Liver (tissue), 9 donors: ENCODE data around the gene HASPIN. TPM values are rescaled to one million over a fixed set of nuclear protein-coding genes. Genes with fewer than 3 reads are reported as not detected.
"Not testable (repeated sequence)": the region's sequence is repeated elsewhere in the genome, so short reads cannot be mapped to it uniquely, and the experiment has no call there.

Experiments
- DNase-seq: peaks from one replicate; pipeline ENCODE4 v3.0.0-alpha.2; 2017; ENCODE audit warnings: low spot score
- H3K27ac ChIP-seq, 2 donors: one replicate each; pipeline ENCODE4 v1.7.0; 2013; ENCODE audit warnings: inconsistent platforms in 2 of 2, low read length in 2 of 2, control low read depth in 1 of 2, low read depth in 1 of 2, mild to moderate bottlenecking in 1 of 2
- H3K27me3 ChIP-seq, 4 donors: one replicate each; pipeline versions ENCODE4 v1.6.1 to v1.7.0; 2013; ENCODE audit warnings: low read length in 3 of 4, inconsistent platforms in 1 of 4, mild to moderate bottlenecking in 1 of 4, moderate library complexity in 1 of 4; ENCODE audit not compliant: control insufficient read depth in 4 of 4, insufficient read depth in 4 of 4
- H3K36me3 ChIP-seq, 4 donors: one replicate each; pipeline versions ENCODE4 v1.6.1 to v1.7.0; 2013; ENCODE audit warnings: low read length in 3 of 4, mild to moderate bottlenecking in 3 of 4, low read depth in 1 of 4, moderate library complexity in 1 of 4; ENCODE audit not compliant: control insufficient read depth in 4 of 4, insufficient read depth in 3 of 4
- H3K4me1 ChIP-seq, 4 donors: one replicate each; pipeline versions ENCODE4 v1.6.1 to v1.7.0; 2013; ENCODE audit warnings: low read length in 3 of 4, mild to moderate bottlenecking in 3 of 4, moderate library complexity in 1 of 4; ENCODE audit not compliant: control insufficient read depth in 4 of 4, insufficient read depth in 4 of 4
- H3K4me3 ChIP-seq, 3 donors: one replicate each; pipeline versions ENCODE4 v1.6.1 to v1.7.0; 2013; ENCODE audit warnings: low read length in 3 of 3, control low read depth in 1 of 3, low read depth in 1 of 3, mild to moderate bottlenecking in 1 of 3
- H3K9ac ChIP-seq, 2 donors: one replicate each; pipeline ENCODE4 v1.7.0; 2013; ENCODE audit warnings: low read length in 2 of 2, mild to moderate bottlenecking in 2 of 2, moderate library complexity in 2 of 2, control low read depth in 1 of 2, low read depth in 1 of 2
- H3K9me3 ChIP-seq, 4 donors: one replicate each; pipeline versions ENCODE4 v1.6.1 to v1.7.0; 2013; ENCODE audit warnings: low read length in 3 of 4; ENCODE audit not compliant: control insufficient read depth in 4 of 4
- FOXA1 ChIP-seq: IDR thresholded peaks from 2 replicates; pipeline ENCODE4 v1.6.1; 2016; ENCODE audit warnings: antibody characterized with exemption
- FOXA2 ChIP-seq: IDR thresholded peaks from 2 replicates; pipeline ENCODE4 v1.6.1; 2016; ENCODE audit warnings: antibody characterized with exemption
- GABPA ChIP-seq, 2 donors: IDR thresholded peaks in 1 of 2; conservative IDR thresholded peaks in 1 of 2; 2 replicates each; pipeline ENCODE4 v1.6.1; 2016; ENCODE audit warnings: antibody characterized with exemption in 2 of 2, mild to moderate bottlenecking in 1 of 2, moderate library complexity in 1 of 2
- HNF4A ChIP-seq, 2 donors: conservative IDR thresholded peaks; 2 replicates each; pipeline ENCODE4 v1.6.1; 2016; ENCODE audit warnings: antibody characterized with exemption in 2 of 2, mild to moderate bottlenecking in 2 of 2
- HNF4G ChIP-seq: IDR thresholded peaks from 2 replicates; pipeline ENCODE4 v1.6.1; 2016; ENCODE audit warnings: antibody characterized with exemption
- JUND ChIP-seq, 2 donors: IDR thresholded peaks; 2 replicates each; pipeline ENCODE4 v1.6.1; 2016; ENCODE audit warnings: antibody characterized with exemption in 2 of 2
- RAD21 ChIP-seq, 2 donors: IDR thresholded peaks; 2 replicates each; pipeline ENCODE4 v1.6.1; 2016; ENCODE audit warnings: antibody characterized with exemption in 2 of 2, mild to moderate bottlenecking in 2 of 2
- SP1 ChIP-seq: IDR thresholded peaks from 2 replicates; pipeline ENCODE4 v1.6.1; 2018; ENCODE audit warnings: antibody characterized with exemption, mild to moderate bottlenecking
- YY1 ChIP-seq: IDR thresholded peaks from 2 replicates; pipeline ENCODE4 v1.6.1; 2016; ENCODE audit warnings: antibody characterized with exemption, mild to moderate bottlenecking
- WGBS: extraction: QIAGEN DNeasy Blood & Tissue Kit; methylation state at CpG from one replicate; pipeline ENCODE4 v1.1.7; 2013; 5-methylcytosine and 5-hydroxymethylcytosine counted together
- polyA plus RNA-seq, 2 donors: library from polyadenylated mRNA; stranded (reverse) in 1 of 2; unstranded in 1 of 2; fragments of 200-250 nt in 1 of 2; fragments of >200 nt in 1 of 2; fragmentation: Nextera tagmentation in 1 of 2; extraction: Ambion mirVana in 1 of 2; gene quantifications; one replicate each; pipeline versions ENCODE4 v1.2.1 to v1.2.3, GENCODE V29; 2013 to 2015
- total RNA-seq, 2 donors: library from RNA; depleted of rRNA; stranded (reverse); fragments of >200 nt; gene quantifications; one replicate each; pipeline ENCODE4 v1.2.3, GENCODE V29; 2014
- TF ChIP-seq, protein P1 (sequence below): IDR thresholded peaks from 2 replicates; pipeline ENCODE4 v1.6.1; 2016; ENCODE audit warnings: antibody characterized with exemption, mild to moderate bottlenecking
- TF ChIP-seq, protein P2 (sequence below): IDR thresholded peaks from 2 replicates; pipeline ENCODE4 v1.6.1; 2016; ENCODE audit warnings: antibody characterized with exemption
- donor health status: healthy.
- donor health status: healthy.
- donor health status: healthy.
- donor health status: healthy.
- donor health status: healthy.

The HASPIN gene
- total and polyA plus RNA-seq, 4 donors = 0.08 to 5.8 (median 0.28) TPM; not detected in 1

DNA sequence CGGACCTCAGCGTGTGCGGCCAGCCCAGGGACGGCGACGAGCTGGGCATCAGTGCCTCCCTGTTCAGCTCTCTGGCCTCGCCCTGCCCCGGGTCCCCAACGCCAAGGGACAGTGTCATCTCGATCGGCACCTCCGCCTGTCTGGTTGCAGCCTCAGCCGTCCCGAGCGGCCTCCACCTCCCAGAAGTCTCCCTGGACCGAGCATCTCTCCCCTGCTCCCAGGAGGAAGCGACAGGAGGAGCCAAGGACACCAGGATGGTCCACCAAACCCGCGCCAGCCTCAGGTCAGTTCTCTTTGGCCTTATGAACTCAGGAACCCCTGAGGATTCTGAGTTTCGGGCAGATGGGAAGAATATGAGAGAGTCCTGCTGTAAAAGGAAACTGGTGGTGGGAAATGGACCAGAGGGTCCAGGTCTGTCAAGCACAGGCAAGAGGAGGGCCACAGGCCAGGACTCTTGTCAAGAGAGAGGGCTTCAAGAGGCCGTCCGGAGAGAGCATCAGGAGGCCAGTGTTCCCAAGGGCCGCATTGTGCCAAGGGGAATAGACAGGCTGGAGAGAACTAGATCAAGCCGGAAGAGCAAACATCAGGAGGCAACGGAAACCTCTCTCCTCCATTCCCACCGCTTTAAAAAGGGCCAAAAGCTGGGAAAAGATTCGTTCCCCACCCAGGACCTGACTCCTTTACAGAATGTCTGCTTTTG lies 825 bp downstream of the HASPIN start (continued):
- TF ChIP-seq, protein P1, sequence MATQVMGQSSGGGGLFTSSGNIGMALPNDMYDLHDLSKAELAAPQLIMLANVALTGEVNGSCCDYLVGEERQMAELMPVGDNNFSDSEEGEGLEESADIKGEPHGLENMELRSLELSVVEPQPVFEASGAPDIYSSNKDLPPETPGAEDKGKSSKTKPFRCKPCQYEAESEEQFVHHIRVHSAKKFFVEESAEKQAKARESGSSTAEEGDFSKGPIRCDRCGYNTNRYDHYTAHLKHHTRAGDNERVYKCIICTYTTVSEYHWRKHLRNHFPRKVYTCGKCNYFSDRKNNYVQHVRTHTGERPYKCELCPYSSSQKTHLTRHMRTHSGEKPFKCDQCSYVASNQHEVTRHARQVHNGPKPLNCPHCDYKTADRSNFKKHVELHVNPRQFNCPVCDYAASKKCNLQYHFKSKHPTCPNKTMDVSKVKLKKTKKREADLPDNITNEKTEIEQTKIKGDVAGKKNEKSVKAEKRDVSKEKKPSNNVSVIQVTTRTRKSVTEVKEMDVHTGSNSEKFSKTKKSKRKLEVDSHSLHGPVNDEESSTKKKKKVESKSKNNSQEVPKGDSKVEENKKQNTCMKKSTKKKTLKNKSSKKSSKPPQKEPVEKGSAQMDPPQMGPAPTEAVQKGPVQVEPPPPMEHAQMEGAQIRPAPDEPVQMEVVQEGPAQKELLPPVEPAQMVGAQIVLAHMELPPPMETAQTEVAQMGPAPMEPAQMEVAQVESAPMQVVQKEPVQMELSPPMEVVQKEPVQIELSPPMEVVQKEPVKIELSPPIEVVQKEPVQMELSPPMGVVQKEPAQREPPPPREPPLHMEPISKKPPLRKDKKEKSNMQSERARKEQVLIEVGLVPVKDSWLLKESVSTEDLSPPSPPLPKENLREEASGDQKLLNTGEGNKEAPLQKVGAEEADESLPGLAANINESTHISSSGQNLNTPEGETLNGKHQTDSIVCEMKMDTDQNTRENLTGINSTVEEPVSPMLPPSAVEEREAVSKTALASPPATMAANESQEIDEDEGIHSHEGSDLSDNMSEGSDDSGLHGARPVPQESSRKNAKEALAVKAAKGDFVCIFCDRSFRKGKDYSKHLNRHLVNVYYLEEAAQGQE = no peak
- no peak for TF ChIP-seq YY1
- TF ChIP-seq FOXA2 = no peak
- TF ChIP-seq HNF4A (conservative IDR thresholded peaks at IDR 0.05) = no peak
- no peak for TF ChIP-seq HNF4G
- no peak for TF ChIP-seq RAD21 (IDR thresholded peaks at IDR 0.05)
- no peak for TF ChIP-seq FOXA1

DNA sequence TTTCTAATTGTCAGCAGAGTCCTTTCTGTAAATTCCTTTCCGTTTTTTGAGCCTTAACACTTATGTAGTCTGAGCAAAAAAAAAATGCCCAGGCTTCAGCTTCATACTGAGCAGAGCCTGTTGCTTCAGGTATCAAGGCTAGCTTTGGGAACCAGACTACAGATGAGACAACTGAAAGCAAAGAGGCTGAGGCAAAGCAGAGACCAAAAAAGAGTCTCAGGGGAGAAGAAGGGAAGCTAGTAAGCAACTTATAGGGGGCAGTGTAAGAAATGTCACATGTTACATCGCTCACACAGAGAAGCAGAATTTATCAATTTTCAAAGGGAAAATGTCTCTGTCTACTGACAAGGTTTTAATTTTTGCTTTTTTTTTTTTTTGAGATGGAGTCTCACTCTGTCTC lies 3.3 kb downstream of the HASPIN start:
- 72% methylated on average over 2 of the region's 2 CpGs for WGBS
- H3K27me3 ChIP-seq = no peaks in the 10 kb centered on the region
- H3K4me3 ChIP-seq = no peak overlapping the region
- H3K27ac ChIP-seq = no peak overlapping the region
- H3K9ac ChIP-seq = no peak overlapping the region
- DNase-seq = no peak
- H3K9me3 ChIP-seq = no peaks in the 10 kb centered on the region
- peaks cover 9 to 22% (median 15%) of the 10 kb centered on the region in 4 donors for H3K4me1 ChIP-seq
- H3K36me3 ChIP-seq = no peaks in the 10 kb centered on the region
- TF ChIP-seq JUND (IDR thresholded peaks at IDR 0.05) (no peak), GABPA (IDR thresholded peaks at IDR 0.05 in 1 of 2, conservative IDR thresholded peaks at IDR 0.05 in 1 of 2) (no peak), RAD21 (IDR thresholded peaks at IDR 0.05) (no peak), SP1 (no peak)
- TF ChIP-seq, protein P2, sequence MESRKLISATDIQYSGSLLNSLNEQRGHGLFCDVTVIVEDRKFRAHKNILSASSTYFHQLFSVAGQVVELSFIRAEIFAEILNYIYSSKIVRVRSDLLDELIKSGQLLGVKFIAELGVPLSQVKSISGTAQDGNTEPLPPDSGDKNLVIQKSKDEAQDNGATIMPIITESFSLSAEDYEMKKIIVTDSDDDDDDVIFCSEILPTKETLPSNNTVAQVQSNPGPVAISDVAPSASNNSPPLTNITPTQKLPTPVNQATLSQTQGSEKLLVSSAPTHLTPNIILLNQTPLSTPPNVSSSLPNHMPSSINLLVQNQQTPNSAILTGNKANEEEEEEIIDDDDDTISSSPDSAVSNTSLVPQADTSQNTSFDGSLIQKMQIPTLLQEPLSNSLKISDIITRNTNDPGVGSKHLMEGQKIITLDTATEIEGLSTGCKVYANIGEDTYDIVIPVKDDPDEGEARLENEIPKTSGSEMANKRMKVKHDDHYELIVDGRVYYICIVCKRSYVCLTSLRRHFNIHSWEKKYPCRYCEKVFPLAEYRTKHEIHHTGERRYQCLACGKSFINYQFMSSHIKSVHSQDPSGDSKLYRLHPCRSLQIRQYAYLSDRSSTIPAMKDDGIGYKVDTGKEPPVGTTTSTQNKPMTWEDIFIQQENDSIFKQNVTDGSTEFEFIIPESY = no peak

DNA sequence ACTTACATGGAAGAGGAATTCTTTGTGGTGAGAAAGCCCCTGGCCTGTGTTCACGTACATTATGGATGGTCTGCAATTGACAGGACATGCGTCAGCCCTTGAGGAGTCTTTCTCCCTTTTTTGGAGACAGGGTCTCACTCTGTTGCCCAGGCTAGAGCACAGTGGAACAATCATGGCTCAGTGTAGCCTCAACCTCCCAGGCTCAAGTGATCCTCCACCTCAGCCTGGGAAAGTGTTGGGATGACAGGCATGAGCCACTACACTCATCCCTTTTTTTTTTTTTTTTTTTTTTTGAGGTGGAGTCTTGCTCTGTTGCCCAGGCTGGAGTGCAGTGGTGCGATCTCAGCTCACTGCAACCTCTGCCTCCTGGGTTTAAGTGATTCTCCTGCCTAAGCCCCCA lies 4.4 kb downstream of the HASPIN start:
- H3K4me1 ChIP-seq = peaks cover 5 to 23% (median 16%) of the 10 kb centered on the region in 4 donors
- not testable (repeated sequence) for H3K9me3 ChIP-seq, DNase-seq, H3K27ac ChIP-seq, H3K4me3 ChIP-seq, H3K9ac ChIP-seq, H3K27me3 ChIP-seq, H3K36me3 ChIP-seq
- 98% methylated on average over 3 of the region's 3 CpGs for WGBS
